ENCODE data around the gene MAP1S.

The MAP1S gene

DNA sequence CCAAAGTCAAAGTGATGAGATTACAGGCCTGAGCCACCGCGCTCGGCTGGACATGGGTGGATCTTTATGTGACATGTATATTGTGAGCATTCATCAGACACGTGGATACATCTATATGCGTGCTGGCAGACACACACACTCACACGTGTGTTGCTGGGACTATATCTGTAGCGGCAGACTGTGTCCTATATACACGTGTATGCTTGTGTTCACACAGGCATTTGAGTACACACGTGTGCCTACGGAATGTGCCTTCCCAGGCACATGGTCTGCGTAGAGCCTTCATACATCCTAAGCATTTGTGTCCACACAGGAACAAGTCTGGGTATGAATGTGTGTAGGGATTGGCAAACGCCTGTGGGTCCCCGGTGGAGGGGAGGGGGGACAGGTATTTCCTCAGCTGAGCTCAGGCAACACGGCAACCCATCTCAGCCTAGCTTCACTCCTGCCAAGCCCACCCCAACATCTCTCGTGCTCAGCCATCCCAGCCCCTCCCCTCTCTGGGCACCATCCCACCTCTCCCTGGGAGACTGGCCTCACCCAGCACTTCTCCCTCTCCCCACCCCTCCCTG, 33.7 kb upstream of the MAP1S start:
- POLR2A ChIA-PET: no interaction called here

DNA sequence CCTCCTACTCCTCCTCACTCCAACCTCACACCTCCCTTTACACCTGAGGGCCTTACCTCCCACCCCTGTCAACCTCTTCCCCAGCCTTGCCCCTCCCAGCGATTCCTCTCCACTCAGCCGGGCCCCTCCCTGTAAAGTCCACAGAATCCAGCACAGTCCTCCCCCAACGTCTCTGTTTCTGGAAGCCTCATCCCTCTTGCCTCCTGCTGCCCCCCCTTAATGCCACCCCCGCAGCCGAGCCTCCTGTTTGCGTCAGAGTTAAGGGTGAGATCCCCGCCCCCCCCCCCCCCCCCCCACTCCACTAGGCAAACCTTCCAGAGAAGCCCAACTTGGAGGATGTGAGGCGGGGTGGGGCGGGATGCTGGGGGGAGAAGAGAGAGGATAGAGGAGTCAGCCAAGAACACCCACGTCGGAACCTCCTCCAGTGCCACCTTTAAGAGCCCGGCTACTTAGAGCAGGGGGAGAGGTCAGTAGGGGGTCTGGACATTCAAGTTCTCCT, 33.2 kb upstream of the MAP1S start:
- DNase-seq (ENCODE audit: extremely low spot score): no peak
- ChIA-PET CTCF (no interaction called here), POLR2A (no interaction called here)
- TF ChIP-seq, protein P1, sequence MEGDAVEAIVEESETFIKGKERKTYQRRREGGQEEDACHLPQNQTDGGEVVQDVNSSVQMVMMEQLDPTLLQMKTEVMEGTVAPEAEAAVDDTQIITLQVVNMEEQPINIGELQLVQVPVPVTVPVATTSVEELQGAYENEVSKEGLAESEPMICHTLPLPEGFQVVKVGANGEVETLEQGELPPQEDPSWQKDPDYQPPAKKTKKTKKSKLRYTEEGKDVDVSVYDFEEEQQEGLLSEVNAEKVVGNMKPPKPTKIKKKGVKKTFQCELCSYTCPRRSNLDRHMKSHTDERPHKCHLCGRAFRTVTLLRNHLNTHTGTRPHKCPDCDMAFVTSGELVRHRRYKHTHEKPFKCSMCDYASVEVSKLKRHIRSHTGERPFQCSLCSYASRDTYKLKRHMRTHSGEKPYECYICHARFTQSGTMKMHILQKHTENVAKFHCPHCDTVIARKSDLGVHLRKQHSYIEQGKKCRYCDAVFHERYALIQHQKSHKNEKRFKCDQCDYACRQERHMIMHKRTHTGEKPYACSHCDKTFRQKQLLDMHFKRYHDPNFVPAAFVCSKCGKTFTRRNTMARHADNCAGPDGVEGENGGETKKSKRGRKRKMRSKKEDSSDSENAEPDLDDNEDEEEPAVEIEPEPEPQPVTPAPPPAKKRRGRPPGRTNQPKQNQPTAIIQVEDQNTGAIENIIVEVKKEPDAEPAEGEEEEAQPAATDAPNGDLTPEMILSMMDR (IDR thresholded peaks at IDR 0.05; ENCODE audit: control extremely low read depth, extremely low read depth, low read depth, missing control alignments): no peak

More for the DNA sequence above, 33.7 kb upstream of the MAP1S start:
- TF ChIP-seq, protein P1 (IDR thresholded peaks at IDR 0.05; ENCODE audit: control extremely low read depth, extremely low read depth, low read depth, missing control alignments): no peak
- DNase-seq (ENCODE audit: extremely low spot score): no peak
- CTCF ChIA-PET: no interaction called here

DNA sequence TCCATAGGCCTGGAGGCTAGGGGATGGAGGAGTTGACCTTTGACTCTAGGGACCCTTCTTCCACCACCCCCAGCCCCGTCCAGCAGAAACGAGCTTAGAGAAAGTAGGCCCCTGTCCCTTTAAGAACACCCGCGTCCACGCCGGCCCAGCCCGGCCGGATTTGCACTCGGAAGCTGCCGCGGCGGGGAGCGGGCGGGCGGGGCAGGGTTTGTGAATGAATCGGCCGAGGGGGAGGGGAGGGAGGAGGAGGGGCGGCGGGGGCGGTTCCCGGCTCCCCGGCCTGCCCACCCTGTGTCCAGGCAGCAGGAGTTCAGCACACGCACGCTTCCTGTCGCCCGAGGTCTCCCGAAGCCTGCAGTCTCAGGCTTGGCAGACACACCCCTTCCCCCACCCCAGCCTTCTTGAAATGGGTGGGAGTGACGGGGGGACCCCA, 32.7 kb upstream of the MAP1S start:
- ChIA-PET CTCF (no interaction called here), POLR2A (no interaction called here)
- TF ChIP-seq, protein P1 (IDR thresholded peaks at IDR 0.05; ENCODE audit: control extremely low read depth, extremely low read depth, low read depth, missing control alignments): no peak
- no peak for DNase-seq (ENCODE audit: extremely low spot score)

DNA sequence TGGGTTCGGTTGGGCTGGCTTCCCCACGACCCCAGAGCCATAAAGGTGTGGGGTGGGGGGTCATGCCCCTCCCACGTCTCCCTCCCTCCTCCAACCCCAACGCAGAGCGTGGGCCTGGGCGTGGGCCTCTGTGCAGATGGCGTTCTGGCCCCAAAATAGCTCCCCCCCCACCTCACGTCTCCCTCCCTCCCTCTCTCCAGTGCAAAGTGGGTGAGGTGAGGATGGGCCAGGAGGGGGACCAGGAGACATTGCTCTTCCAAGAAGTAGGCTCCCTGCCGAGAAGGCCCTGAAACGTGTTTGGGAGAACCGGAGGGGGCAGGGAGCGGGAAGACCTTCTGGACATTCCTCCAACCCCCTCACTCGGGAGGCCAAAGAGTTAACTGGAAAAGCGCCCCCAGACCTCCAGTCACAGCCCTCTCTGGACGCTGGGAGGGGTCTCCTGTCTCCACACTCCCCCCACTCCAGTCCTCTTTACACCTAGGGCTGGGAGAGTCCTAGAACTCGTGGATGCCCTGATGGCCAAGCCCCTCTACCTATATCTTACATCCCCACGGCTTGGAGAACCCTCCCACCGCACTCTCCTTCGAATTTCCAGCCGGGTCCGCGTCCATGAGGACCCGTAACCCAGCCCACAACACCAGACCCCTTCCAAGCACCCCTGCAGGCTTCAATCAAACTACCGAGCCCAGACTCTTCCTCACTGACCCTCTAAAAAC, 32.0 kb upstream of the MAP1S start:
- POLR2A ChIA-PET: no interaction called here
- CTCF ChIA-PET: no interaction called here
- no peak for DNase-seq (ENCODE audit: extremely low spot score)
- TF ChIP-seq, protein P1 (IDR thresholded peaks at IDR 0.05; ENCODE audit: control extremely low read depth, extremely low read depth, low read depth, missing control alignments): no peak

DNA sequence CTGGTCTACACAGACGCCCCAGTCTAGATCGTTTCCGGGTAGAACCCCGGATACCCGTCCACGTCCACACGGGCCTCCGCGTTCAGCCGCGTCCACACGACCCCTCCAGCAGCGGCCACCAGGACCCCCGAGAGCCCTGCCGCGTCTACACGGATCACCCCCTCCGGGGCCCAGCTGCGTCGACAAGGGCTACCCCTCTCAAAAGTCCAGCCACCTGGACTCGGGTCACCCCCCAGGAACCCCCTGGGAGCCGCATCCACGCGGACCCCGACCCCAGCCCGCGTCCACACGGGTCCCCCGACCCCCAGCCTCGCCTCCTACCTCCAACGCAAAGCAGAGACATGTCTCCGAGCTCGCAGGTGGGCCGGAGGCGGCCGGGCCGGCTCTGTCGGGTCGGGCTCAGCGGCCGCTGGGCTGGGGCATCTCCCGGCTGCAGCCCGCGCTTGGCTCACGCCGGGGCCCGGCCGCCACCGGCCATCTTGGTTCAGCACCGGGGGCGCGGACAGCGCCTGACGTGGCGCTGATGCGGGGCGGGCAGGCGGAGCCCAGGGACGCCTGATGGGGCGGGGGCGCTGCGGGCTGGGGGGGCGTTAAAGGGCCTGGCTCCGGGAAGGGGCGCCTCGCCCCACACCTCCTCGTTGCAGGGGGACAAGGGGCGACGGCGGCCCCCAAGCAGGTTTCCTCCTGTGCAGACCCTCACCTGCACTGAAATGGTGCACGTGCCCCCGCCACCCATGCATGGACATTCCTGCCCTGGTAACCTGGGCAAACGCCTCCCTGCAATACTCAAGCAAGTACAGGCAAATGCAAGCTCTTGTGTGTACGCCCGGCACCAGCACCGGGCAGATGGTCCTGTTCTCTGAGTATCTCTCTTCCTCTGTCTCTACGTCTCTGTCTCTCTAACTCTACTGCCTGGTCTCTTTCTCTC, 31.2 kb upstream of the MAP1S start, which contains the start of gene UNC13A:
TSS of gene UNC13A (minus strand) at position 498 of the 928 bp plus-strand sequence. CDS start at position 343, 155 bp downstream.
- DNase-seq (ENCODE audit: extremely low spot score): peak; percentile 72
- CTCF ChIA-PET: interaction anchor here (1.8 kb wide), 1 partner anchor 15 kb away, joined by 7 read pairs; no protein-coding TSS in a partner anchor
- POLR2A ChIA-PET: interaction anchor here (0.6 kb wide), 1 partner anchor 610 kb away, joined by 3 read pairs; no protein-coding TSS in a partner anchor
- TF ChIP-seq, protein P1 (IDR thresholded peaks at IDR 0.05; ENCODE audit: control extremely low read depth, extremely low read depth, low read depth, missing control alignments): no peak

Data from GM10248 (cell line).